Measurements from ENCODE around the gene TSPAN31. TPM values are rescaled to one million over a fixed set of nuclear protein-coding genes. Genes with fewer than 3 reads are reported as not detected.

Gene TSPAN31
- total and polyA plus RNA-seq, 10 donors = 16.9 to 93.1 (median 29.0) TPM

GRCh38 chr12:57756406-57757341 is 11.8 kb downstream of the TSPAN31 start:
- WGBS, 5 donors = 30 to 38% (median 33%) methylated on average over 22 of the region's 22 CpGs
- no peak for TF ChIP-seq POLR2A (IDR thresholded peaks at IDR 0.05)
- TF ChIP-seq, protein P1, sequence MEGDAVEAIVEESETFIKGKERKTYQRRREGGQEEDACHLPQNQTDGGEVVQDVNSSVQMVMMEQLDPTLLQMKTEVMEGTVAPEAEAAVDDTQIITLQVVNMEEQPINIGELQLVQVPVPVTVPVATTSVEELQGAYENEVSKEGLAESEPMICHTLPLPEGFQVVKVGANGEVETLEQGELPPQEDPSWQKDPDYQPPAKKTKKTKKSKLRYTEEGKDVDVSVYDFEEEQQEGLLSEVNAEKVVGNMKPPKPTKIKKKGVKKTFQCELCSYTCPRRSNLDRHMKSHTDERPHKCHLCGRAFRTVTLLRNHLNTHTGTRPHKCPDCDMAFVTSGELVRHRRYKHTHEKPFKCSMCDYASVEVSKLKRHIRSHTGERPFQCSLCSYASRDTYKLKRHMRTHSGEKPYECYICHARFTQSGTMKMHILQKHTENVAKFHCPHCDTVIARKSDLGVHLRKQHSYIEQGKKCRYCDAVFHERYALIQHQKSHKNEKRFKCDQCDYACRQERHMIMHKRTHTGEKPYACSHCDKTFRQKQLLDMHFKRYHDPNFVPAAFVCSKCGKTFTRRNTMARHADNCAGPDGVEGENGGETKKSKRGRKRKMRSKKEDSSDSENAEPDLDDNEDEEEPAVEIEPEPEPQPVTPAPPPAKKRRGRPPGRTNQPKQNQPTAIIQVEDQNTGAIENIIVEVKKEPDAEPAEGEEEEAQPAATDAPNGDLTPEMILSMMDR (IDR thresholded peaks at IDR 0.05 in 8 of 11, conservative IDR thresholded peaks at IDR 0.05 in 3 of 11) = peak in 10 of 11 experiments; percentile 51 to 86 (median 74)
- peak; percentile 44 to 60 (median 51) for TF ChIP-seq POLR2AphosphoS5 (IDR thresholded peaks at IDR 0.05)
- Histone ChIP-seq H3K27me3 (replicated peaks in 1 of 7) (peaks cover 0 to 10% (median 0%) of the 10 kb centered on the region in 7 donors), H3K36me3 (peaks cover 0 to 23% (median 19%) of the 10 kb centered on the region in 6 donors), H3K4me1 (peaks cover 16 to 65% (median 42%) of the 10 kb centered on the region in 6 donors), H3K4me3 (peak overlapping the region in 7 of 8 donors; percentile 58 to 95 (median 72)), H3K27ac (peak overlapping the region in 6 of 8 donors; percentile 78 to 95 (median 86)), H3K9me3 (no peaks in the 10 kb centered on the region)
- DNase-seq = peak; percentile 92
- intact Hi-C loops (cut with DNase I; ENCODE audit: low total_unique reads) = no loop called here

DNA sequence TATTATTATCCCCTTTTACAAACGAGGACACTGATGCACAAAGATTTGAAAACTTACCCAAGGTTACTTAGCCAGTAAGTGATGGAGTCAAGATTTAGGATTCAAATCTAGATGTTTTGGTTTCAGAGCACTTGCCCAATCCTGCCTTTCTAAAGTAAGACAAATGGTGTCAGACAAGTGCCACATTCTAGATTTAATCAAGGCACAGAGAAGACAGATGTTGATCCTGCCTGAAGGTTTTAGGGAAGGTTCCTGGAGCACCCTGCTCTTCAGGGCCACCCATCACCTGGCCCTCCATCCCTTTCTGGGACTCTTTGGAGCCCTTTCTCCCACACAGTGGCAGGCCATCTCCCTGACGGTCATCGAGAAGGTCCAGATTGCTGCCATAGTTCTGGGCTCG is 12.9 kb downstream of the TSPAN31 start:
- Histone ChIP-seq H3K36me3 (peaks cover 0 to 23% (median 19%) of the 10 kb centered on the region in 6 donors), H3K4me1 (peaks cover 14 to 57% (median 36%) of the 10 kb centered on the region in 6 donors), H3K9me3 (no peaks in the 10 kb centered on the region), H3K4me3 (no peak overlapping the region), H3K27me3 (replicated peaks in 1 of 7) (peaks cover 0 to 10% (median 0%) of the 10 kb centered on the region in 7 donors), H3K27ac (no peak overlapping the region)
- TF ChIP-seq POLR2AphosphoS5 (IDR thresholded peaks at IDR 0.05) = no peak
- TF ChIP-seq POLR2A (IDR thresholded peaks at IDR 0.05) = no peak
- TF ChIP-seq, protein P1 (IDR thresholded peaks at IDR 0.05 in 8 of 11, conservative IDR thresholded peaks at IDR 0.05 in 3 of 11) = no peak
- WGBS, 5 donors = 87 to 95% (median 92%) methylated on average over 4 of the region's 4 CpGs
- DNase-seq = no peak
- intact Hi-C loops (cut with DNase I; ENCODE audit: low total_unique reads) = no loop called here

GRCh38 chr12:57758552-57759359 is 13.9 kb downstream of the TSPAN31 start:
- Histone ChIP-seq H3K36me3 (peaks cover 0 to 23% (median 19%) of the 10 kb centered on the region in 6 donors), H3K9me3 (no peaks in the 10 kb centered on the region), H3K27ac (no peak overlapping the region), H3K4me3 (no peak overlapping the region), H3K27me3 (replicated peaks in 1 of 7) (peaks cover 0 to 17% (median 0%) of the 10 kb centered on the region in 7 donors), H3K4me1 (peaks cover 11 to 47% (median 27%) of the 10 kb centered on the region in 6 donors)
- TF ChIP-seq POLR2A (IDR thresholded peaks at IDR 0.05) (no peak), POLR2AphosphoS5 (IDR thresholded peaks at IDR 0.05) (peak in 1 of 3 donors; percentile 21)
- TF ChIP-seq, protein P1 (IDR thresholded peaks at IDR 0.05 in 8 of 11, conservative IDR thresholded peaks at IDR 0.05 in 3 of 11) = no peak
- 89 to 97% (median 94%) methylated on average over 15 to 25 of the region's 25 CpGs for WGBS, 5 donors
- intact Hi-C loops (cut with DNase I; ENCODE audit: low total_unique reads) = no loop called here
- no peak for DNase-seq

Measured in spleen (tissue), 11 donors.